GM18861 (cell line): ENCODE data around the gene GPC6.

Experiments used
- ATAC-seq: cut with Tn5 transposase; IDR thresholded peaks from one replicate; pipeline ENCODE4 v1.9.1; 2021; ENCODE audit not compliant: unreplicated experiment

The GPC6 gene

DNA sequence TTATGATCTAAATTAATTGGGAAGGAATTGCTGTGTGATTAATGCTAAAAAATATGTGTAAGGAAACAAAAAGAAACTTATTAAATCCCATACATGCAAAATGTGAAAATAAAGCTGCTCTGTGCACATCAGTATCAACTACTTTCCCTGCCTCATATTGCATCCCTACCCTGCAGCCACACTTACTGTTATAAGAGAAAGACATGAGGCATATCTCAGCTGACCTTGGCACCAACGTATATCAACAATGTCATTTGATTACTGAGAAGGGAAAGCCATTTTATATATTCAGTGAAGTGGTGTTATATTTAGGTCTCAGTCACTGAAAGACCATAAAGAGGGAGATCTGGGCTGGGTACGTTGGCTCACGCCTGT lies 585.1 kb downstream of the GPC6 start:
- no peak for ATAC-seq

DNA sequence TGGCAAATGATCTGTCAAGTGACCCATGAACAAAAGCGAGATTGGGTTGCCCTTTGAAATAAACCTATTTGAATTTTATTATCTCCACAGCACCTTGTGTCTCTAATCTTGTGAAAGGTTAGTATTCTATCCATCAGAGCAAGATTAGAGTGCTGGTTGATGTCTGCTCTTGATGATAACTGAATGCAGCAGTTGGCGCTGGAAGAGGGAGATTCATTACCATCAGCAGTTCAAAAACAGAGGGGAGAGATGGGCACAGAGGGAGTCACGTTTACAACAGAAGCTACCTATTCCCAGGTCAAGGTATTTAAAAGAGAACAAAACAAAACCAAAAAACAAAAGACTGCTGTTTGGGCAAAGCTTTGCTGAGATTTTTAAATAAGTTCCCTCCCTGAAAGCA lies 588.1 kb downstream of the GPC6 start:
- ATAC-seq = no peak

DNA sequence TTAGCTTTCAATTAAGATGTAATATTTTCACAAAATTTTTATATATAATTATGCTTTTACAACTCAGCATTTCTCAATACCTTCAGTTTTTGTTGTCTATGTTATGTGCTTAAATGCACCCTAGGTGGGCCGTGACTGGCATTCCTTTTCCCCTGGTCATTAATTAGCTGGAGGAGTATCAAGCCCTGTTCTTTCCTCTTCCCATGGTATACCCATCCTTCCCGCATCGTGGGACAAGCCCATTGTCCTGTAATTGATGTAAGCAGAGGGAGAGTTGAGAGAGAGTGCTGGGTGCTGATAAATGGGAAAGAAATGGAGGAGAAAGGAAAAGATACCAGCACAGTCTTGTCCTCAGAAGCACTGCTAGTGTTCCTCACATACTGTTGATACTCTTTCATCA lies 591.7 kb downstream of the GPC6 start:
- ATAC-seq = no peak

DNA sequence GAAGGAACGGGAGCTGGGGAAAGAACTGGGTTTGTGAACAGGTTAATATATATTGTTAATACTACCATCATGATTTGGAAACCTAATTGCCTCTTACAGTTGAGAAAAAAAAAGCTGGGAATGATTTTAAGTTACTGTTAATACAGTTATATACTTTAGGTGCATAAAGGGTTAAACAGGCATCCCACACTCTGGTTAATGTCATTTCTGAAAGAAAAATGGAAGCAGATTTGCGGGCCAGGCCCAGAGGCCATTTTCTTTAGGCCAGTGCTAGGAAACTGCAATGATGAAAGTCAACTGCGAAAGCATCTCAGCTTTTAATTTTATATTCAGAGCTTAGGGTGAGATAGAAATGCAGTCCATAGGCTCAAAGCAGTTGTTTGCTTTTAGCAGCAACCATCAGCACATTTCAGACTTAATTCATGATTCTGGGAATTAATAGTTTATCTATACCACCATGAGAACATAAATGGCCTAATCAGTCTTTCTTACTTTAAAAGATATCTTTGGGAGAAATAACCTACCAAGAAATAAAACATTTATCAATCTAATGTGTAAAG lies 592.8 kb downstream of the GPC6 start:
- ATAC-seq = no peak

DNA sequence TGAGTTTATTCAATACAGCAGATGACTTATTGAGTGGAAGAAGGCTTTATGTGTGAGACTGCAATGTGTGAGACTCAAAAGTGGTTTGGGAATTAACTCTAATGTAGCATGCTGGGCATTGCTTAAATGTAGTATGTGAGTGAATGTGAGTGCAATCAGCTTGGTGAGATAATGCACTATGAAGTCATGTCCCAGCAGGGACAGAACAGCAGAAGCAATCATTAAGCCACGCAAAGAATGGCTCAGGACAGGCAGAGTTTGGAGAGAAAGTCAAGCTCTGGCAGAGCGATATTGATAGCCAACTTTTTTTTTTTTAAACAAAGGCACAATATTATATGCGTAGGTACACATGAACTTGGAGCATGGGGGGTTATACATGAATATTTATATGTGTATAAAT lies 597.7 kb downstream of the GPC6 start:
- ATAC-seq = no peak

DNA sequence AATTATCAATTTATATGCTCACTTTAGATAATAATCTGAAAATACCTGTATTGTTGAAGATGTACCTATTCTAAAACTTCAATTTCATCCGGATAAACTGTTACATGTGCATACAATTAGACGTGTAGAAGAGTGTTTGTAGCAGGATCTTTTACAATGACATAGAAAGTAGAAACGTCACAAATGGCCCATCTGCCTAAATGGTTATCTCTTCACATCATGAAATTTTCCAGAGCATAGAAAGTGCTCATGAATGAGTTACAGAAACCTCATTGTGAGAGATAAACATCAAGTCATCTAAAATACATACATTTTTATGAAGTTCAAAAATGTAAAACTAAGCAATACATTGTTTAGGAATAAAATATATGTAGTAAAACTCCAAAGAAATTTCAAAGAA lies 607.4 kb downstream of the GPC6 start:
- ATAC-seq = no peak

DNA sequence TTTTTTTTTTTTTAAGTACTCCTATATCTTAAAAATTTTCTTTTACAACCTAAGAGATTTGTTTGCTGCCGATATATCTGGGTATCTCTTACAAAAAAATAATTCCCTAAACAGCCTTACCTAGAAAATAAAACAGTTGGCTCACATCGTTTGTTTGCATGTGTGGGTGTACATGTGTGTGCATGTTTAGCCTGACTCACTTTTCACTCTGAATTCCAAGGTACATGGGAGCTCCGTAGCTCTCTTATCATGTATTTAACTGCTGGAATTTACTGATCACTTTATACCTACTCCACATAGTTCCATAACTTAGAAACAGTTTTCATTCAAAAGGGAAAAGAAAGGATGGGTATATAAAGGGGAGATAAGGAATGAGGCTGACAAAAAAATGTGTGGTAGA lies 616.5 kb downstream of the GPC6 start:
- no peak for ATAC-seq

DNA sequence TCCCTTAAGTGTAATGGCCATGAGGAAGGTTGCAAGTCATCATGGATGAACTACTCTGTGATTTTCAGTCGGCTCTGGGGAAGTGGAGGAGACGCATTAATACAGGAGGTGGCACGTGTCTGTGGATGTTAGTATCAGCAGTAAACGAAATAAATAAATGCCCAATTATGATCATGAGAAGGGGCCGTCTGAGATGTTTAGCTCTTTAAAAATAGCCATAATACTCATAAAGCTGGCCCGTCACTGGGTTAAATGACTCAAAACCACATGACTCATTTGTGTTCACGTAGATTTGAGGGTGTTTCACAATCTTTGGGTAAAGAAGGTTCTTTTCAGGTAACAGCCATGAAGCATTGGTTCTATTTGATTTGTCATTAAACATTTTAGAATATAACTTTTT lies 620.6 kb downstream of the GPC6 start:
- no peak for ATAC-seq

DNA sequence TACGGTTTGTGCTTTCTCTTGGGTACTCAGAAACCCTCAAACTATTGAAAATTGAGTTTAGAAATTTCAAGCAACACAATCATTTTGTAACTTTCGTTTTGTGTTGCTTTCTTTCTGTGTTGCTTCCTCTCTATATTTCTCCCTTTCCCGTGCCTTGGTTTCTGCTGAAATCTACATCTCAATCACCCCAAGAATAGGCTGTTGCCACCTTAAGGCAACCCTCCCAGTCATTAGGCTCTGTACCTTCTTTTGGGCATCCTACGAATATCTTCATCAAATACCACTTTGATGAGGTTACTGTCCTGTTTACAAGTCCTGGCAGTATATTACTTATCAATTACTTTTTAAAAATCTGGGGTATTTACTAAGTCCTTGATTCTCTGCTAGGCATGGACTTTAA lies 621.6 kb downstream of the GPC6 start:
- no peak for ATAC-seq

DNA sequence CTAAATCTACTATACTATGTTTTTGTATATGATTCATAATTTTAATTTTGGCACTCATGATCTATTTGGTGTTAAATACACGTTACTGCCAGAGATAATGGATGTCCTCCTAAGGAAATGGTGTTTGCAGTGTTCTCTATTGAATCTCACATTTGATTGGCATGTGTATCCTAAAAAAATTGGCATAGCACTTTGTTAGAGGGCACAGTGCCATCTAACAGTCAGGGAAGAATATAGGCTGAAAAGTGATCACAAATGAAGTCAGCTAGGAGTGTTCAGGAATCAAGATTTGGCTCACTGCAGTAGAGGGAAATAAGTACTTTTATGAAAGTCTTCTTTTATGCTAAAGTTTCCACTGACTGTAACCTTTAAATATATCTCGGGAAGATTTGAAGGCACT lies 624.6 kb downstream of the GPC6 start:
- no peak for ATAC-seq

DNA sequence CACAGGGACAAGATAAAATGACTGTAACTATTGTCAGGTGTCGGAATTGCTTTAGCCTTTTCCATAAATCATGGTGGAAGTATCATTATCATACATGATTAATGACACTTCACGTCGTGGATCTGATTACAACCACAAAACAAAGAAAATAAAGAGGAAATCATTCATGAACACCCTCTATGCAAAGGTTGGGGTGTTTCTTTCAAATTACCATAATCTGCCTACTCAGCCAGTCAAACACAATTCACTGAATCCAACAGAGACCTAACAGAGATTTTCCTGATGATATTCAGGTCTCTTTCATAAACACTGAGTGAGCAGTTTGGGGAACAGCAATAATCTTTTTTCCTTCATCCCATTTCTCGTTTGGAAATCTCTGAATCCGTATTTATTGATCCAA lies 627.3 kb downstream of the GPC6 start:
- no peak for ATAC-seq

DNA sequence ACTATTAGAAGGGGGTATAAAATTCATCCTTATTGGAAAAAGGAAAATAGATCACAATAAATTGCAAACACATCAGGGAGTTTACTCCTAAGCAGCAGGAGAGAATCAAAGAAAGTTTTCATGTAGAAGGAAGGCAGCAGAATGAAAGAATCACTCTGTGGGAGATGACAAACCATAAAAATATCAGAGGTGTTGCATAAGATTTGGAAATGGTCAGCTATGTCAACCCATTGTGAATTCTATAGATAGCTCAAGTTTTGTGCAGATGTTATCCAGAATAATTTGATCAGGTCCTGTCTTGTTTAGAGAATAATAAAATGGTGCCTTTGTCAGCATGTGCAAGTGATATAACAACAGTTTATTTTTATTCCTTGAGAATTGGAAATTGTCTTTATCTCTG lies 630.5 kb downstream of the GPC6 start:
- ATAC-seq = no peak

DNA sequence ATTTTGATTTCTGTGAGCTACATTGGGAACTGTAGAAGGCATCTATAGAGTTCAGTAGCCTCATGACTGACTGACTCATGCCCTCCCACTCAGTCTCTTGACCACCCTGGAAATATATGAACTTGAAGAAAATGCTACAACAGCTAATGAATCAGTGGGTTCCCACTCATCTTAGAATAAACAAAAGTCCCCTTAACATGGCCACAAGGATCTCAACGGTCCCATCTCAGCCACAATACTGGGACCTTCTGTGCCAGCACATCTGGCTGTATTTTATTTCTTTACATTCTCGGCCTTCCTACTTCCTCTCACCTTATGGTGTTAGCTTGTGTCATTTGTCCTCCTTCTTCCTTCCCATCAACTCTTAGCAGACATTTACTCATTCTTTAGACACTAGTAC lies 633.1 kb downstream of the GPC6 start:
- no peak for ATAC-seq

DNA sequence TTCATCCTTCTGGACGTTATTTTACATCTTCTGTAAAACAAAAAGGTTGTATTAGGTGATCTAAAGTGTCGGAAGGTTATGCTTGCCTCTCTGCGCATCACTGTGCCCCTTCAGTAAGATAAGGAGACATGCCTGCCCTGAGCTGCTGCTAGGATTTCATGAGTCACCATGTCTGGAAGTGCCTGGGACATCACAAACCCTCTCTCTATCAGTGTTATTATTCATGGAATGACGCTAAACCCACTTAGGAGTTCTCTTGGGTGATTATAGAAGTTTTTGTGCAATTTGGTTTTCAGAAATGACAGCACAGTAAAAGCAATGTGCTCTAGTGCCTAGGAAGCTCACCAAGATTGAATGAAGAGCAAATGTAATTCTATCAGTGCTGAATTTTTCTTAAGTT lies 635.2 kb downstream of the GPC6 start:
- no peak for ATAC-seq

DNA sequence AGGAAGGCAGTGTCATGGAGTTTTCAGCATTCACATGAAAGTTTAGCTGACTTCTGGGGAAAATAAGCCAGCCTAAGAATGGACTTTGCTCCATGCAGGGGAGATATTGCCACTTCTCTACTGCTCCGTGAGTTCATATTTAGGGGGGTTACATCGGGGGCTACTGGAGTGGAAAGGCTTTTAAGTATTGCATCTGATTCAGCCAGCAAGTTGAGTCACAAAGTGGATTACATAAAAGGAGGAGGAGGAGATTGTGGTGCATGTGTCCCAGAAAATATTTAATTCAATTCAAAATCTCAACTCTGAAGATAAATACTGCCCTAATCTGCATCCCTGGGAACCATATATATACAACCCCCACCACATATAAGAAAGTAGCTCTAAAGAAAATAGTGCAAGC lies 635.7 kb downstream of the GPC6 start:
- no peak for ATAC-seq

DNA sequence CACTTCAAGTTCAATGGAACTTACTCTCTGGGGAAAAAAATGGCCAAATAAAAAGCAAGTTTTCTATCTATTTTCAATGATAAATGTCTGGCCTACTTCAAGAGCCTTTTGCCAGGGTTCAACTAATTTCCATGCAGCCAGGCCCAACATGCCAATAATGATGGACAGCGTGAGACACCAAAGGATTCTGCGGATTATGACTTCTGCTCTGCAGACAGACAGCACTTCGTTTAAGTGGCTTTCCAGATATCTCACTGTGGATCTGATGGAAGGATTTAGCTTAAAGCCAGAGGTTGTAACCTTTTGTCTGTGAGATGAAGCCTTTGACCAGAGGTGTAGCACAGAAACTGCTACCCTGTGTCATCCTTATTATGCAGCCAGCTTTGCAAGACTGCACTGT lies 638.6 kb downstream of the GPC6 start:
- no peak for ATAC-seq

DNA sequence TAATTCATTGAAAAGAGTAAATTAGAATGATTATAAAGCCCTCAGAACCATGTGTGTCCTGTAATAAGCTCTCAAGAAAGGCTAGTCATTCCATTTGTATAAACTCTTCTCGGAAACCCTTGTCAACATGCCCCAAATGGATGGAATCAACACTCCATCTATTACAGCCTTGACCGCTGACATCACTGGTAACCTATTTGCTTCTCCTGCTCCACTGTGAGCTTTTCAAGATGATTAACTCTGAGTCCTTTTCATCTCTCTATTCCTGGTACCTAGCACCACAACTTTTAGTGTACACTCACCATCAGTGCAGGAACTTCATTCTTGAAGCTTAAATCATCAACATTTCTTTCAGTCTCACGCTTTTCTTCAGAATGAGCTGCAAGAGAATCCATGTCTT lies 640.9 kb downstream of the GPC6 start:
- no peak for ATAC-seq

DNA sequence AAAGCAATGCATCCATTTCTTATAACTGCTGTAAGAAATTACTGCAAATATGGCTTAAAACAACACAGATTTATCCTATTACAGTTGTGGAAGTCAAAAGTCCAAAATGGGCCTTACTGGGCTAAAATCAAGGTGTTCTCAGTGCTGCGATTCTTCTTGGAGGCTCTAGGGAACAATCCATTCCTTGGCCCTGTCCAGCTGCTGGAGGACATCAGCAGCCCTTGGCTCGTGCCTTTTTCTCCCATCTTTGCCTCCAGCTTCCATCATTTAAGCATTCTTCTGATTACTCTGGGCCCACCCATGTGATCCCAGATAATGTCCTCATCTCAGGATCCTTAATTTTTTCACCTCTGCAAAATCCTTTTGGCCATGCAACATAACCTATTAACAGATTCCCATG lies 645.8 kb downstream of the GPC6 start:
- no peak for ATAC-seq

DNA sequence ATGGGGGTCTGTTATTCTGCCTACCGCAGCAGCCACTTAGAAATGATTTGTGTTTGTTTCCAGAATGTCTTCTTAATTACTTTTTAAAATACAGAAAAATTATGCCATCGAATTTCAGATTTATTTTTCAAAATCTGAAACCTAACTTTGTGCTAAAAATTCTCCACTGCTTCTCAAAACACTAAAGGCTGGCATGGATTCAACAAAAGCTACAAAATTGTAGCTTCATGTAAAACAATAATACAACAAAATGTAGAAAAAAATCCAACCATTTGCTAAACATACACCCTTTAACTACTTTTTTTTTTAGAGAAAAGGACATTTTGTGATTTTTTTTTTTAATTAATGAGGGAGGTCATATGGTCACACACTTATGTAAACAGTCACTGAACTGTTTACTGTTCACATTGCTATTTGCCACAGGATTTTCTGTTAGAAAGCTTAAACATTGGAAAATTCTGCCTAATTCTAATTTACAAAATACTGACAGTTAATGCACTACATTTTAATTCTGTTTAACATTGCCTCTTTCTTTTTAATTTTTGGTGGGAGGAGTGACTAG lies 646.3 kb downstream of the GPC6 start:
- ATAC-seq = no peak

DNA sequence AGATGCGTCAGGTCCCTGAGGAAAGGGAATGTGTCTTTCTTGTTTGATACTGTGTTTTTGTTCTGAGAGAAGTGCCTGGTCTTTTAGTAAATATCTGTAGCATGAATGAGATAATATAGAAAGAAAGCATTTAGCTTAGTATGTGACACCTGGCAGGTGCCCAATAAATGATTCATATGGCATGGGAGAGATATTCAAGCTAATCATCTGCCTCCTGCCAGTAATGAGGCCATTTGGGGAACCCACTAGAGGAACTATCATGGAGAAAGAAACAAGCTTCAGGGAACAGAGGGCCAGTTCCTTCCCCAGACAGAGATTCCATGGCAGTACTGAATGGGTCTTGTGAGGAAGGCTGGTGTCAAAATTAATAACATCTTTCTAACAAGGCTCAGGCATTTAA lies 648.9 kb downstream of the GPC6 start:
- ATAC-seq = no peak

DNA sequence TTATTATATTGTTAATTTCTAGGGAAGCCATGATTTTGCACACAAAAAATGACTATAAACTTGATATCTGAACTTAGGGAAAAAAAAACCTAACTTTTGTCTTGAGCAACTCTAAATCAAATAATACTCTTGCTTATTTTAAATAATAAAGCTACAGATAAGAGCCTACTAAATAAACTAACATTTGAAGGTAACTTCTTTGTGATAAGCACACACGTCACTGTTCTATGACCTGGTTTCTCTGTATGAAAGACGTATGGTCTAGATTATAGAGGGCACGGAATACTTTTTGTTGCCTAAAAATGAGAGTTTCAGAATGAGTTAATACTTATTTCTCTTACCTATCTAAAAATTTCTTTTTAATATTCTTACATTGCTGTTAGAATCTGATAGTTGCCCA lies 649.6 kb downstream of the GPC6 start:
- ATAC-seq = no peak

DNA sequence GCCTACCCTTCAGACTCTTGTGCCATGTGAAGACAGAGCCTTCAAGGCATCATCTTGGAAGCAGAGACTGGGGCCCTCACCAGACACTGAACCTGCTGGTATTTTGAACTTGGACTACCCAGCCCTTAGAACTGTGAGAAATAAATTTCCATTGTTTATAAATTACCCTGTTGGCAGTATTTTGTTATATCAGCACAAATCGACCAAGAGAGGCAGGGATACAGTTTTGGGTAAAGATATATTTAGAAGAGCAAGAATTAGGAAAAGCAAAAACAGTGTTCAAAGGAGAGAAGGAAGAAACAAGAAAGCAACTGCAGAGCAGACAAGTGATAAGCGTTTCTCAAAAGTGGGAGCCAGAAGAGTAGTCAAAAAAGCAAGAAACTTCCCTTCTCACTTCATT lies 652.1 kb downstream of the GPC6 start:
- ATAC-seq = no peak

DNA sequence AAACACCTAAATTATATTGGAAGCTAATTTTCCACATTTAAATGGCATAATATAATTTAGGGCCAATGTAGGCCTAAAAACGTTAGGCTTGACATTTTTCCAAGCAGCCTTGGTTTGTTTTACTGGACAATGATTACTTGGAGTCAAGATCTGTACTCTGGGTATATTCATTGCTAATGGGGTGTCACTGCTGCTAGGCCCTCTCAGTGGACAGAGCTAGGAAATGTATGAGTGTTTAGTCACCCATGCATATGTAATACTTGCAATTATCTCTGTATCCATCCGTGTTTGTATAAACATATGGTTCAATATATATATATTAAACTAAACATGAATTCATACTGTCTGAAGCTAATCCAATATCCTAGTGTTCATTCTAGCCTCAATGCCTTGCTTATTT lies 654.8 kb downstream of the GPC6 start:
- no peak for ATAC-seq
